Measurements from ENCODE around the gene STAG1.

DNA sequence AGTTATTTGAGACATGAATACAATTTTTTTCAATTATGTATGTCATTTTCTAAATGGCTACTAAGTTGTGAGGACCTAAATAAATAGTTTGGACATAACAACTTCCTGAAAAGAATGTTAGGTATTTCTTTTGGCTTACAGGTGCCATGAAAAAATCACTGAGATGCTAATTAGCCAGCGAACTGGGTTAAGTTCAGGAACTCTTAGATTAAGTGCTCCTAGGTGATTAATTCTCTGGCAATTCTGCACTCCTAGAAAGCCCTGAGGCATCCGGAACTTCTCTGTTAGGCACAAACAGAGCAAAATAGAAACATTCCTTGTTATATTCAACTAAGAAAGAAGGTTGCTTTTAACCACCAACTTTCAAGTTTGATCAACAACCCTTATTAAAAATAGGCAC lies 192.3 kb downstream of the STAG1 start:
- TF ChIP-seq, protein P1, sequence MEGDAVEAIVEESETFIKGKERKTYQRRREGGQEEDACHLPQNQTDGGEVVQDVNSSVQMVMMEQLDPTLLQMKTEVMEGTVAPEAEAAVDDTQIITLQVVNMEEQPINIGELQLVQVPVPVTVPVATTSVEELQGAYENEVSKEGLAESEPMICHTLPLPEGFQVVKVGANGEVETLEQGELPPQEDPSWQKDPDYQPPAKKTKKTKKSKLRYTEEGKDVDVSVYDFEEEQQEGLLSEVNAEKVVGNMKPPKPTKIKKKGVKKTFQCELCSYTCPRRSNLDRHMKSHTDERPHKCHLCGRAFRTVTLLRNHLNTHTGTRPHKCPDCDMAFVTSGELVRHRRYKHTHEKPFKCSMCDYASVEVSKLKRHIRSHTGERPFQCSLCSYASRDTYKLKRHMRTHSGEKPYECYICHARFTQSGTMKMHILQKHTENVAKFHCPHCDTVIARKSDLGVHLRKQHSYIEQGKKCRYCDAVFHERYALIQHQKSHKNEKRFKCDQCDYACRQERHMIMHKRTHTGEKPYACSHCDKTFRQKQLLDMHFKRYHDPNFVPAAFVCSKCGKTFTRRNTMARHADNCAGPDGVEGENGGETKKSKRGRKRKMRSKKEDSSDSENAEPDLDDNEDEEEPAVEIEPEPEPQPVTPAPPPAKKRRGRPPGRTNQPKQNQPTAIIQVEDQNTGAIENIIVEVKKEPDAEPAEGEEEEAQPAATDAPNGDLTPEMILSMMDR (IDR thresholded peaks at IDR 0.05): no peak
- TF ChIP-seq POLR2A (IDR thresholded peaks at IDR 0.05): no peak
